Fibroblast of gingiva (primary cell): ENCODE results near the gene PPP1R16B.

Experiments used
- DNase-seq: peaks from one replicate; pipeline ENCODE4 v3.0.0-alpha.2; 2011; ENCODE audit warnings: low read depth

PPP1R16B gene

GRCh38 chr20:38877483-38877882 is 72.0 kb downstream of the PPP1R16B start:
- DNase-seq, result no peak

GRCh38 chr20:38878866-38879265 is 73.4 kb downstream of the PPP1R16B start:
- no peak for DNase-seq

GRCh38 chr20:38880952-38881735 is 75.6 kb downstream of the PPP1R16B start:
- DNase-seq, result no peak

GRCh38 chr20:38881806-38882440 is 76.4 kb downstream of the PPP1R16B start:
- DNase-seq, result no peak

GRCh38 chr20:38882600-38882999 is 77.1 kb downstream of the PPP1R16B start:
- no peak for DNase-seq

- no peak for DNase-seq
Observed at GRCh38 chr20:38883081-38883980, 77.8 kb downstream of the PPP1R16B start.

- DNase-seq, result no peak
Observed at GRCh38 chr20:38883981-38884733, 78.7 kb downstream of the PPP1R16B start.

- DNase-seq, result no peak
Observed at GRCh38 chr20:38885357-38885756, 79.9 kb downstream of the PPP1R16B start.

GRCh38 chr20:38888059-38888831 is 82.7 kb downstream of the PPP1R16B start:
- DNase-seq, result no peak

- DNase-seq, result no peak
Observed at GRCh38 chr20:38889050-38889449, 83.6 kb downstream of the PPP1R16B start.

GRCh38 chr20:38889792-38890496 is 84.4 kb downstream of the PPP1R16B start:
- no peak for DNase-seq

- DNase-seq, result no peak
Observed at GRCh38 chr20:38890497-38890818, 85.0 kb downstream of the PPP1R16B start.

- DNase-seq, result no peak
Observed at GRCh38 chr20:38892091-38892981, 86.8 kb downstream of the PPP1R16B start.

GRCh38 chr20:38893056-38893564 is 87.6 kb downstream of the PPP1R16B start:
- no peak for DNase-seq

GRCh38 chr20:38893565-38894090 is 88.1 kb downstream of the PPP1R16B start:
- DNase-seq, result peak; percentile 18

- no peak for DNase-seq
Observed at GRCh38 chr20:38894091-38894847, 88.8 kb downstream of the PPP1R16B start.

- no peak for DNase-seq
Observed at GRCh38 chr20:38895098-38895949, 89.8 kb downstream of the PPP1R16B start.
